GM23248 (cell line): ENCODE results near the gene DSTN.

Experiments
- EZH2 ChIP-seq: fragments of 200-600 bp; sonication (generic); IDR thresholded peaks from 2 replicates; pipeline ENCODE4 v1.6.1; 2018; ENCODE audit warnings: antibody characterized with exemption, mild to moderate bottlenecking; ENCODE audit not compliant: insufficient read depth, poor library complexity, severe bottlenecking
- EZH2phosphoT487 ChIP-seq: fragments of 200-600 bp; sonication (generic); IDR thresholded peaks from 2 replicates; pipeline ENCODE4 v1.6.1; 2018; ENCODE audit warnings: antibody characterized with exemption, moderate library complexity, mild to moderate bottlenecking, low read depth; ENCODE audit not compliant: insufficient read depth

GRCh38 chr20:17530153-17530552 is 39.7 kb upstream of the DSTN start:
- no peak for TF ChIP-seq EZH2
- TF ChIP-seq EZH2phosphoT487, result no peak
